Upper lobe of left lung (tissue), 4 donors: ENCODE results near the gene MPHOSPH9.

Experiments
- CTCF ChIP-seq, 6 experiments: fragments of 450-650 bp in 4 of 6; fragments of 200-600 bp in 2 of 6; sonication (generic) in 2 of 6; IDR thresholded peaks; one replicate each; pipeline ENCODE4 v1.5.1; 2016 to 2019; ENCODE audit warnings: antibody characterized with exemption in 6 of 6
- POLR2AphosphoS5 ChIP-seq, 2 donors: sonication (generic); formaldehyde crosslinking; IDR thresholded peaks; one replicate each; pipeline ENCODE4 v1.5.1; 2017; ENCODE audit warnings: antibody characterized with exemption in 2 of 2

DNA sequence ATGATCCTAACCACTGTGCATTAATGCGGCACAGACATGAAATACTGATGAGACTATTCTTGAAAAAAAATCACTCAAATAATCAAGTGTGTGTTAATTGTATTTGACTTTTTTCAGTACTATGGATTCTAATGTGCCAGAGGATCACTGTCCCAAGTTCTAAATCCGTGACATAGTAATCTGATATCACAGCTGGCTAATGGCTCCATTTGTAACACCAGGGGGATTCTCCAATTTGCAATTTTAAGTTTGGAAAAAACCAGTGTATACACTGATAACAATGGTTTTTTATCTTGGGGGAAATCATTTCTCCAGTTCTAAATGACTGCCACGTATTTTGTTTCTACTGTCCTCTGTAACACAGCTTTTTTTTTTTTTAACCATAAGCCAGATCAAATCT is 33.0 kb downstream of the MPHOSPH9 start:
- no peak for TF ChIP-seq POLR2AphosphoS5 (IDR thresholded peaks at IDR 0.05)
- TF ChIP-seq CTCF (IDR thresholded peaks at IDR 0.05): no peak
